Mucosa of descending colon (tissue), 3 donors: ENCODE measurements around the gene ORM2. TPM values are rescaled to one million over a fixed set of nuclear protein-coding genes. Genes with fewer than 3 reads are reported as not detected.

Experiments used
- ATAC-seq: fragments of 200-7000 bp; cut with Tn5 transposase; one replicate; pipeline ENCODE4 v1.9.1; 2020; ENCODE audit warnings: mild to moderate bottlenecking, moderate library complexity
- DNase-seq, 3 donors: peaks; one replicate each; pipeline ENCODE4 v3.0.0-alpha.2; 2020
- H3K36me3 ChIP-seq: fragments of 200-600 bp; one replicate; pipeline ENCODE4 v1.8.0; 2021; ENCODE audit warnings: low read depth, mild to moderate bottlenecking
- H3K4me1 ChIP-seq: fragments of 200-600 bp; one replicate; pipeline ENCODE4 v1.8.0; 2021; ENCODE audit warnings: low read depth, mild to moderate bottlenecking
- H3K4me3 ChIP-seq: fragments of 200-600 bp; one replicate; pipeline ENCODE4 v1.8.0; 2021; ENCODE audit warnings: mild to moderate bottlenecking
- H3K9me3 ChIP-seq: fragments of 200-600 bp; one replicate; pipeline ENCODE4 v1.8.0; 2021; ENCODE audit warnings: mild to moderate bottlenecking
- intact Hi-C, 2 donors: fragments of 100-400 bp; cut with DNase I in 1 of 2; cut with micrococcal nuclease in 1 of 2; formaldehyde crosslinking; loops; one replicate each; pipeline versions ENCODE4 v1.11.0 to v1.11.1; 2022; cut with DNase I, micrococcal nuclease
- total RNA-seq, 3 donors: library from RNA; stranded (reverse); fragmentation: NEBNext Ultra II Directional in 2 of 3; extraction: Animal tissue kit (Norgen Biotek cat#: 25700) in 2 of 3; gene quantifications; one replicate each; pipeline versions ENCODE4 v1.2.1 to v1.2.4, GENCODE V29; 2021 to 2023
- TF ChIP-seq, protein P1 (sequence below): fragments of 200-600 bp; IDR thresholded peaks from one replicate; pipeline ENCODE4 v1.8.0; 2022; ENCODE audit warnings: antibody characterized with exemption, mild to moderate bottlenecking
- donor health status: DM: no; HTN: no; CAD: no; lungs with moderate emphysema.
- donor health status: DM: no; HTN: no; CAD: no.
- donor health status: DM: no; HTN: yes; CAD: no.

ORM2 gene
- total RNA-seq, 3 donors from 2014 or later: 1.0 TPM; not detected in 2

DNA sequence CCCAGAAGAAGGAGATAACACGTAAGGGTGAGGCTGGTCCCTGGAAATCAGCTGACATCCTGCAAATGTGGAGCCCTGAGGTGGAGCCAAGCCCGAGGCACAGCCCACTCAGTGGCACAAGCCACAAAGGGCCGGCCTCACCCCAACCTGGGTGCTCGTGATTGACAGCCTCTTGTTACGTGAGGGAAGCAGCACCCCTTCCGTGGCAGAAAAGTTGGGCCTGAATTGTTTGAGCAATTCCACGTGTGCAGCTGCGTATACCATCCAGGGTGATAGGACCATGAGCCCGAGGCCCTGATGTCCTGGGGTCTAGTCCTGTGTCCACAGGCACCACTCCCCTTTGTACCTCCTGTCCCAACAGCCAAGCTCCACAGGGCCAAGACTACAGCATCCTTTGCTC lies 4.8 kb downstream of the ORM2 start:
- H3K36me3 ChIP-seq: peaks cover 13% of the 10 kb centered on the region
- ATAC-seq: no peak
- no peak for DNase-seq
- TF ChIP-seq, protein P1, sequence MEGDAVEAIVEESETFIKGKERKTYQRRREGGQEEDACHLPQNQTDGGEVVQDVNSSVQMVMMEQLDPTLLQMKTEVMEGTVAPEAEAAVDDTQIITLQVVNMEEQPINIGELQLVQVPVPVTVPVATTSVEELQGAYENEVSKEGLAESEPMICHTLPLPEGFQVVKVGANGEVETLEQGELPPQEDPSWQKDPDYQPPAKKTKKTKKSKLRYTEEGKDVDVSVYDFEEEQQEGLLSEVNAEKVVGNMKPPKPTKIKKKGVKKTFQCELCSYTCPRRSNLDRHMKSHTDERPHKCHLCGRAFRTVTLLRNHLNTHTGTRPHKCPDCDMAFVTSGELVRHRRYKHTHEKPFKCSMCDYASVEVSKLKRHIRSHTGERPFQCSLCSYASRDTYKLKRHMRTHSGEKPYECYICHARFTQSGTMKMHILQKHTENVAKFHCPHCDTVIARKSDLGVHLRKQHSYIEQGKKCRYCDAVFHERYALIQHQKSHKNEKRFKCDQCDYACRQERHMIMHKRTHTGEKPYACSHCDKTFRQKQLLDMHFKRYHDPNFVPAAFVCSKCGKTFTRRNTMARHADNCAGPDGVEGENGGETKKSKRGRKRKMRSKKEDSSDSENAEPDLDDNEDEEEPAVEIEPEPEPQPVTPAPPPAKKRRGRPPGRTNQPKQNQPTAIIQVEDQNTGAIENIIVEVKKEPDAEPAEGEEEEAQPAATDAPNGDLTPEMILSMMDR: no peak
- intact Hi-C loops: loop anchor here in 1 of 2 donors (10.0 kb wide), 1 partner anchor 320 kb away; the partner anchor contains the start of gene TEX53
- no peak overlapping the region for H3K4me3 ChIP-seq
- H3K4me1 ChIP-seq: no peaks in the 10 kb centered on the region
- no peaks in the 10 kb centered on the region for H3K9me3 ChIP-seq

DNA sequence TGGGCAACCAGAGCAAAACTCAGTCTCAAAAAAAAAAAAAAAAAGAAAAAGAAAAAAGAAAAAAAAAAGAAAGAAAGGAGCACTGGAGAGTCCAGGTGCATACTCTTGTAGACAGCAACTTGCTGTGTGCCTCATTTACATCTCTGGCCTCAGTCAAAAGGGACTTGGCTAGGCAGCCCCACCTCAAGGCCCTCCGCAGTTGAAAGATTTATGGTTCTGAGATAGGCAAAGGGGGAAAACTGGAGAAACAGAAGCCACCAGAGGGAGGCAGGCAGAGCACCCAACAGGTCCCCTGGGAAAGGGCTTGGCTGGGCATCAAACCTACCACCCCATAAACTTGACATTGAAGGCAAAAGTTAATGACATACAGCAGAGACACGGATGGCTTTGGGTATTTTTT lies 6.1 kb downstream of the ORM2 start:
- intact Hi-C loops: loop anchor here in 1 of 2 donors (10.0 kb wide), 1 partner anchor 319 kb away; the partner anchor contains the start of gene TEX53
- no peak for ATAC-seq
- Histone ChIP-seq H3K9me3 (no peaks in the 10 kb centered on the region), H3K36me3 (peaks cover 16% of the 10 kb centered on the region), H3K4me1 (no peaks in the 10 kb centered on the region), H3K4me3 (no peak overlapping the region)
- TF ChIP-seq, protein P1: no peak
- DNase-seq: no peak

DNA sequence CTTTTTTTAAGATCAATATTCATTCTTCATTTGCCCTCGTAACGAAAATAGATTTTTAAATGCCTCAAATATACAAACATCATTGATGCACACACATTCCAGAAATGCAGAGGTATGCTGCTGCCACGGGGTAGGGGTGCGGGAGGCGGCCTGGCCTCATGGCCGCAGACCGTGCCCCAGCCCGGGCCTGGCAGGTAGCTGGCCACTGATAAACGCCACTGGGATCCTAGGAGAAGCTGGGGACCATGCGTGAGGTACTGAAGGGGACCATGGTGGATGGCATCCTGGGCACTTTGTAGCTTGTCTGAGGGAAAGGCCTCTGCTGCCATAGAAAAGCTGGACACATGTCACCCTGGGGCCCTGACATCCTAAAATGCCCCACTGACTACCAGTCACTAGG lies 6.5 kb downstream of the ORM2 start:
- H3K36me3 ChIP-seq: peaks cover 16% of the 10 kb centered on the region
- TF ChIP-seq, protein P1: no peak
- intact Hi-C loops: loop anchor here in 1 of 2 donors (10.0 kb wide), 1 partner anchor 319 kb away; the partner anchor contains the start of gene TEX53
- no peak for ATAC-seq
- no peak overlapping the region for H3K4me3 ChIP-seq
- no peaks in the 10 kb centered on the region for H3K4me1 ChIP-seq
- H3K9me3 ChIP-seq: no peaks in the 10 kb centered on the region
- no peak for DNase-seq

DNA sequence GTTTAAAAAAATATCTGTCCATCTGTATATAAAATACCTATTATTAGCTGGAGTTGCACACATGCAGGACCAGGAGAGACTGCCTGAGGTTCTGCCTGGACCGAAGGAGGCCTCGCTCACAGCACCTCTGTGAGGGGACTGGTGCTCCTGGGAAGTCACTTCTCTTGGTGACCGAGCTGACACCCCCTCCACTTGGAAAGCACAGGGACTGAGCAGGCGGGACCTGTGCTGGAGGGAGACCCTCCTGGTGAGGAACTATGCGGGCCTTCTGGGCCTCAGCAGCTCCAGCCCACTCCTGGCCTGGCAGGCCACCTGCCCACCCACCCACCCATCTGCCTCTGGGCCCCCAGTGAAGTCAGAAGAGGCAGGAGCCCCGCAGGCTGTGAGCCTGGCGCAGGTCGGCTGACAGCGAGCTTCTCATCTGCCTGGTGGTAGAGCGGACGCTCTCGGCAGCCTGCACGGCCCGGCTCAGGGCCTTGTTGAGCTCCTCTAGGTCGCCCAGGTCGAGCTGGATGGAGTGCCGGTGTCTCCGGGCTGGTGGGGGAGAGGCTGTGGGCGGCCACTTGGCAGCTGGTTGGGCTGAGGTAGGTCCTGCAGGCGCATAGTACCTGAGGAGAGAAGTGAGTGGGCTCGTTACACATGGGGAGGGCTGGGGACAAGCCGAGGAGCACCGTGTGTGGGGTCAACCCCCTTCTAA lies 7.2 kb downstream of the ORM2 start:
- H3K4me3 ChIP-seq: no peak overlapping the region
- no peak for DNase-seq
- H3K36me3 ChIP-seq: peaks cover 16% of the 10 kb centered on the region
- intact Hi-C loops: loop anchor here in 1 of 2 donors (10.0 kb wide), 1 partner anchor 318 kb away; the partner anchor contains the start of gene TEX53
- H3K9me3 ChIP-seq: no peaks in the 10 kb centered on the region
- ATAC-seq: no peak
- TF ChIP-seq, protein P1: no peak
- H3K4me1 ChIP-seq: no peaks in the 10 kb centered on the region

DNA sequence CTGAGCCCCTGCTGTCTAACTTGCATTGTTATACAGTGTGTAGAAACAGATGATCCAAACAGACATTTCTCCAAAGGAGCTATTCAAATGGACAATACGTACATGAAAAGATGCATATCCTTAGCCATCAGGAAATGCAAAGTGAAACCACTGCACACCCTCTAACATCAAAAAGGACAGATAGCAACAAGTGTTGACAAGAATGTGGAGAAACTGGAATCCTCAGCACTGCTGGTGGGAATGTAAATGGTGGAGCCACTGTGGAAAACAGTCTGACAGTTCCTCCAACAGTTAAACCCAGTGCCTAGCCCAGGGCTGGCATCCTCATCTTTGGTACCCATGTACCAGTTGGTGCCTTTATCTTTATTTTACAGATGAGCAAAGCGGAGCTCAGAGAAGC lies 8.5 kb downstream of the ORM2 start:
- ATAC-seq (no peak), DNase-seq (no peak)
- intact Hi-C loops: loop anchor here in 1 of 2 donors (10.0 kb wide), 1 partner anchor 317 kb away; the partner anchor contains the start of gene TEX53
- Histone ChIP-seq H3K9me3 (no peaks in the 10 kb centered on the region), H3K36me3 (peaks cover 16% of the 10 kb centered on the region), H3K4me3 (no peak overlapping the region), H3K4me1 (no peaks in the 10 kb centered on the region)
- TF ChIP-seq, protein P1: no peak
